GM23248 (cell line): ENCODE results near the gene SMPD3. TPM values are rescaled to one million over a fixed set of nuclear protein-coding genes. Genes with fewer than 3 reads are reported as not detected.

Source experiments
- DNase-seq: peaks from one replicate; pipeline ENCODE4 v3.0.0-alpha.2; 2015
- H2AFZ ChIP-seq: fragments of 200-600 bp; sonication (generic); 2 replicates; pipeline ENCODE4 v1.6.1; 2016; ENCODE audit warnings: antibody characterized with exemption
- H3F3A ChIP-seq: fragments of 200-600 bp; sonication (generic); 2 replicates; pipeline ENCODE4 v1.6.1; 2016; ENCODE audit warnings: mild to moderate bottlenecking, antibody characterized with exemption, mixed run types; ENCODE audit not compliant: insufficient read depth
- H3K27ac ChIP-seq: fragments of 200-600 bp; sonication (generic); 2 replicates; pipeline ENCODE4 v1.5.1; 2016; ENCODE audit warnings: mild to moderate bottlenecking
- H3K27me3 ChIP-seq: fragments of 200-600 bp; sonication (generic); replicated peaks from 2 replicates; pipeline ENCODE4 v1.6.1; 2016; ENCODE audit warnings: mild to moderate bottlenecking; ENCODE audit not compliant: insufficient read depth
- H3K36me3 ChIP-seq: fragments of 200-600 bp; sonication (generic); 2 replicates; pipeline ENCODE4 v1.6.1; 2016; ENCODE audit warnings: low read depth, mild to moderate bottlenecking
- H3K4me1 ChIP-seq: fragments of 200-600 bp; sonication (generic); 2 replicates; pipeline ENCODE4 v1.6.1; 2016; ENCODE audit warnings: mild to moderate bottlenecking; ENCODE audit not compliant: insufficient read depth
- H3K4me2 ChIP-seq: fragments of 200-600 bp; sonication (generic); one replicate; pipeline ENCODE4 v1.6.1; 2016; ENCODE audit warnings: mild to moderate bottlenecking; ENCODE audit not compliant: unreplicated experiment
- H3K4me3 ChIP-seq: fragments of 200-600 bp; sonication (generic); 2 replicates; pipeline ENCODE4 v1.5.1; 2016; ENCODE audit warnings: mild to moderate bottlenecking
- H3K79me2 ChIP-seq: fragments of 200-600 bp; sonication (generic); 2 replicates; pipeline ENCODE4 v1.6.1; 2016; ENCODE audit warnings: mild to moderate bottlenecking; ENCODE audit not compliant: insufficient read depth
- H3K9ac ChIP-seq: fragments of 200-600 bp; sonication (generic); 2 replicates; pipeline ENCODE4 v1.6.1; 2016; ENCODE audit warnings: mild to moderate bottlenecking
- H3K9me2 ChIP-seq: fragments of 200-600 bp; sonication (generic); 2 replicates; pipeline ENCODE4 v1.6.1; 2016; ENCODE audit warnings: mixed run types, mild to moderate bottlenecking, moderate library complexity; ENCODE audit not compliant: insufficient read depth
- H3K9me3 ChIP-seq: fragments of 200-600 bp; sonication (generic); one replicate; pipeline ENCODE4 v1.6.1; 2017; ENCODE audit warnings: low read depth
- H4K20me1 ChIP-seq: fragments of 200-600 bp; sonication (generic); 2 replicates; pipeline ENCODE4 v1.6.0; 2016; ENCODE audit not compliant: insufficient read depth
- EZH2 ChIP-seq: fragments of 200-600 bp; sonication (generic); IDR thresholded peaks from 2 replicates; pipeline ENCODE4 v1.6.1; 2018; ENCODE audit warnings: antibody characterized with exemption, mild to moderate bottlenecking; ENCODE audit not compliant: insufficient read depth, poor library complexity, severe bottlenecking
- EZH2phosphoT487 ChIP-seq: fragments of 200-600 bp; sonication (generic); IDR thresholded peaks from 2 replicates; pipeline ENCODE4 v1.6.1; 2018; ENCODE audit warnings: antibody characterized with exemption, moderate library complexity, mild to moderate bottlenecking, low read depth; ENCODE audit not compliant: insufficient read depth
- WGBS, 2 experiments: methylation state at CpG; one replicate each; pipeline ENCODE4 v1.1.6; 2015 to 2017; ENCODE audit warnings: low lambda C conversion rate in 2 of 2, low coverage in 1 of 2; ENCODE audit errors: missing lambda C conversion rate in 2 of 2; 5-methylcytosine and 5-hydroxymethylcytosine counted together
- in situ Hi-C: fragments of 300-500 bp; cut with MboI; formaldehyde crosslinking; loops from 2 replicates; pipeline ENCODE4 v1.15.0; 2020
- polyA plus RNA-seq: library from polyadenylated mRNA; unstranded; fragments of >200 nt; fragmentation: Nextera tagmentation; extraction: Ambion mirVana; gene quantifications from 2 replicates; pipeline ENCODE4 v1.2.1, GENCODE V29; 2016
- total RNA-seq: library from RNA; depleted of rRNA; stranded (reverse); fragments of >200 nt; shearing (Covaris generic); gene quantifications from 2 replicates; pipeline ENCODE4 v1.2.3, GENCODE V29; 2014

The SMPD3 gene
- total and polyA plus RNA-seq, 2 experiments from 2014 or later, result 0.24 to 0.32 TPM

GRCh38 chr16:68475071-68475470, 26.8 kb upstream of the SMPD3 start:
- no peak overlapping the region for H3K4me2 ChIP-seq
- no peak overlapping the region for H3K27ac ChIP-seq
- no peaks in the 10 kb centered on the region for H4K20me1 ChIP-seq
- no peaks in the 10 kb centered on the region for H3K27me3 ChIP-seq
- no peak overlapping the region for H2AFZ ChIP-seq
- no peaks in the 10 kb centered on the region for H3K79me2 ChIP-seq
- no peaks in the 10 kb centered on the region for H3F3A ChIP-seq
- in situ Hi-C loops, result no loop called here
- H3K9me2 ChIP-seq, result no peaks in the 10 kb centered on the region
- no peak for TF ChIP-seq EZH2
- TF ChIP-seq EZH2phosphoT487, result no peak
- no peaks in the 10 kb centered on the region for H3K4me1 ChIP-seq
- 63% methylated on average over 4 of the region's 4 CpGs for WGBS, 2 experiments
- no peaks in the 10 kb centered on the region for H3K9me3 ChIP-seq
- no peak overlapping the region for H3K9ac ChIP-seq
- H3K4me3 ChIP-seq, result no peak overlapping the region
- no peaks in the 10 kb centered on the region for H3K36me3 ChIP-seq
- no peak for DNase-seq

DNA sequence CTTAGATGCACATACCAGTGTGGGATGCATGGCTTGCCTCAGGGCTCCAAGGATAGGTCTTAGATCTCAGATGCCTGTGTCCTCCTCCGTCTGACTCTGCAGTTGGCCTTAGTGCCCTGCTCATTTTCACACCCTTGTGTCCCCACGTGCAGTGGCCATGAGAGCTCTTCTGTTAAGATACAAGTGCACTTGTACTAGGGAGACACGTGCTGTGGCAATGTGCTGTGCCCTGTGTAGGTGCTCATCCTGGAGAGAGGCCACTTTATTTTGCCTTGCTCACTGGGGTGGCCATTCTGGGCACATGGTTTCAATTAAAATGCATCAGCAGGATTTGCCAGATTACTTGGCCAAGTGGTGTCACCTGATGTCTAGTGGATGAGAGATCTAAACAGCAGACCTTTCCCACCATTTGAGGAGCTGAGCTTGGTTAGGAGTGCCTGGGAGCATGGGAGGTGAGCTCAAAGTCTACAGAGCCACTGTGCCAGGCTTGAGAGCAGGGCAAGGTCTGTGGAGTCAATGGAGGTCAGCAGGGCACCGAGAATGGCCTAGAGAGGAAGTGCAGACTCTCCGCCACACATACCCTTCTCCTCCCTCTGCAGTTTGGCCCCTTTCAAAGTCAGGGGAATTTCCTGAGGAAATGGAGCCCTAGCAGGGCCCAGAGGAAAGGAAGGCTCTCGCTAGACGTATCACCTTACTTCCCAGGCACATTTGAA, 25.2 kb upstream of the SMPD3 start:
- WGBS, 2 experiments, result 47 to 56% methylated on average over 7 of the region's 7 CpGs
- Histone ChIP-seq H4K20me1 (no peaks in the 10 kb centered on the region), H2AFZ (no peak overlapping the region), H3F3A (no peaks in the 10 kb centered on the region), H3K36me3 (no peaks in the 10 kb centered on the region), H3K27ac (no peak overlapping the region), H3K79me2 (no peaks in the 10 kb centered on the region), H3K4me1 (no peaks in the 10 kb centered on the region), H3K4me2 (no peak overlapping the region), H3K9me3 (no peaks in the 10 kb centered on the region), H3K4me3 (no peak overlapping the region), H3K9ac (no peak overlapping the region), H3K9me2 (no peaks in the 10 kb centered on the region), H3K27me3 (no peaks in the 10 kb centered on the region)
- in situ Hi-C loops, result no loop called here
- no peak for DNase-seq
- TF ChIP-seq EZH2 (no peak), EZH2phosphoT487 (no peak)

DNA sequence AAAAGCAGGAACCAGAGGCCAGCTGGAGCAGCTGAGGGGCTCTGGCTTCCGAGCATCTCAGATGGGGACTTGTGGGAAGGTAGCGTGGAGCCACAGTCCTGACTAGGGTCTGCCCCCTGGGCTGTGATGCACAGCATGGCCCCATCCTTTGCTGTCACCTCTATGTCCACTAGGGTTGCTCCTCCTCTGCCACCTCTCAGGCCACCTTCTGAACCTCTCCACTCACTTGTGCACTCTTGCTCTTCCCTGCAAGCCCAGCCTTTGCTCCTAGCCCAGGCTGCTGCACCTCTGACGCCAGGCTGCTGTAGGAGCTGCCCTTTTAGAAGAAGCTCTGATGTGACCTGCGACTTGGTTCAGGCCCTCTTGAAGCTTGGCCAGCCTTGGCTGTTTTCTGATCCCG, 24.3 kb upstream of the SMPD3 start:
- no peak overlapping the region for H3K4me3 ChIP-seq
- no peaks in the 10 kb centered on the region for H3K9me3 ChIP-seq
- TF ChIP-seq EZH2 (no peak), EZH2phosphoT487 (no peak)
- no peaks in the 10 kb centered on the region for H4K20me1 ChIP-seq
- no peaks in the 10 kb centered on the region for H3K27me3 ChIP-seq
- H3K9me2 ChIP-seq, result no peaks in the 10 kb centered on the region
- no peak overlapping the region for H2AFZ ChIP-seq
- no peaks in the 10 kb centered on the region for H3K4me1 ChIP-seq
- H3K79me2 ChIP-seq, result no peaks in the 10 kb centered on the region
- in situ Hi-C loops, result no loop called here
- H3K4me2 ChIP-seq, result no peak overlapping the region
- 58 to 65% methylated on average over 5 of the region's 5 CpGs for WGBS, 2 experiments
- H3K9ac ChIP-seq, result no peak overlapping the region
- no peaks in the 10 kb centered on the region for H3F3A ChIP-seq
- no peak overlapping the region for H3K27ac ChIP-seq
- DNase-seq, result no peak
- H3K36me3 ChIP-seq, result no peaks in the 10 kb centered on the region

GRCh38 chr16:68470461-68471150, 22.3 kb upstream of the SMPD3 start:
- 71 to 73% methylated on average over 11 of the region's 11 CpGs for WGBS, 2 experiments
- no peaks in the 10 kb centered on the region for H3K27me3 ChIP-seq
- H3K9ac ChIP-seq, result no peak overlapping the region
- H3K27ac ChIP-seq, result no peak overlapping the region
- H2AFZ ChIP-seq, result 0 out of 2 replicates have a peak overlapping the region, but pooled peaks have one; percentile 37
- H4K20me1 ChIP-seq, result no peaks in the 10 kb centered on the region
- H3K79me2 ChIP-seq, result no peaks in the 10 kb centered on the region
- H3K36me3 ChIP-seq, result no peaks in the 10 kb centered on the region
- no peak overlapping the region for H3K4me3 ChIP-seq
- TF ChIP-seq EZH2, result no peak
- DNase-seq, result no peak
- in situ Hi-C loops, result no loop called here
- peak overlapping the region; percentile 46 for H3K4me2 ChIP-seq
- H3K9me3 ChIP-seq, result no peaks in the 10 kb centered on the region
- no peaks in the 10 kb centered on the region for H3K4me1 ChIP-seq
- H3K9me2 ChIP-seq, result no peaks in the 10 kb centered on the region
- no peaks in the 10 kb centered on the region for H3F3A ChIP-seq
